Stimulated activated CD4-positive, alpha-beta T cell treated with anti-CD3 and anti-CD28 coated beads, Interleukin-15, amount 100 ng/mL, for 1 hour (primary cell): ENCODE measurements around the gene FIZ1.

Experiments
- DNase-seq, 2 donors: peaks; one replicate each; pipeline ENCODE4 v3.0.0-alpha.2; 2020; ENCODE audit warnings: low read depth in 1 of 2, low spot score in 1 of 2

Gene FIZ1

GRCh38 chr19:55599468-55599841, at the start of gene FIZ1:
Gene FIZ1, minus strand, starts transcription at chr19:55599517. Its CDS starts 1,652 bp downstream, at chr19:55597865.
- peak; percentile 88 to 92 for DNase-seq

GRCh38 chr19:55648585-55649267, 49.4 kb upstream of the FIZ1 start:
- DNase-seq, result no peak

- DNase-seq, result no peak
Observed at GRCh38 chr19:55647732-55648584, 48.6 kb upstream of the FIZ1 start, which contains the start of gene CCDC106. Gene CCDC106, plus strand, starts transcription at chr19:55648212. Its CDS starts 835 bp downstream, at chr19:55649047.

GRCh38 chr19:55646889-55647731, 47.8 kb upstream of the FIZ1 start:
- no peak for DNase-seq

GRCh38 chr19:55645512-55645881, 46.2 kb upstream of the FIZ1 start:
- DNase-seq, result no peak

GRCh38 chr19:55644842-55645511, 45.7 kb upstream of the FIZ1 start:
- DNase-seq, result no peak

- no peak for DNase-seq
Observed at GRCh38 chr19:55644191-55644833, 45.0 kb upstream of the FIZ1 start.

GRCh38 chr19:55643887-55644176, 44.5 kb upstream of the FIZ1 start:
- DNase-seq, result no peak

- DNase-seq, result peak; percentile 60 to 74
Observed at GRCh38 chr19:55643003-55643886, 43.9 kb upstream of the FIZ1 start, which contains the start of gene ZNF581. Gene ZNF581, plus strand, starts transcription at chr19:55643649. Its CDS starts 923 bp downstream, at chr19:55644572.

GRCh38 chr19:55642153-55643002, 43.1 kb upstream of the FIZ1 start:
- no peak for DNase-seq

- DNase-seq, result no peak
Observed at GRCh38 chr19:55641426-55642152, 42.3 kb upstream of the FIZ1 start.

GRCh38 chr19:55640577-55641425, 41.5 kb upstream of the FIZ1 start, which contains the start of gene ZNF580:
Gene ZNF580, plus strand, starts transcription at chr19:55641002. Its CDS starts 1,507 bp downstream, at chr19:55642509.
- peak; percentile 27 to 60 for DNase-seq

GRCh38 chr19:55640043-55640576, 40.8 kb upstream of the FIZ1 start:
- peak; percentile 58 to 61 for DNase-seq

- no peak for DNase-seq
Observed at GRCh38 chr19:55638864-55639359, 39.6 kb upstream of the FIZ1 start.

GRCh38 chr19:55637534-55637933, 38.2 kb upstream of the FIZ1 start:
- DNase-seq, result no peak

- DNase-seq, result no peak
Observed at GRCh38 chr19:55636723-55637122, 37.4 kb upstream of the FIZ1 start.
